ENCODE data around the gene NALCN. TPM values are rescaled to one million over a fixed set of nuclear protein-coding genes. Genes with fewer than 3 reads are reported as not detected.

The NALCN gene
- total RNA-seq, 2 donors from 2014 or later: 1.6 to 4.6 TPM

DNA sequence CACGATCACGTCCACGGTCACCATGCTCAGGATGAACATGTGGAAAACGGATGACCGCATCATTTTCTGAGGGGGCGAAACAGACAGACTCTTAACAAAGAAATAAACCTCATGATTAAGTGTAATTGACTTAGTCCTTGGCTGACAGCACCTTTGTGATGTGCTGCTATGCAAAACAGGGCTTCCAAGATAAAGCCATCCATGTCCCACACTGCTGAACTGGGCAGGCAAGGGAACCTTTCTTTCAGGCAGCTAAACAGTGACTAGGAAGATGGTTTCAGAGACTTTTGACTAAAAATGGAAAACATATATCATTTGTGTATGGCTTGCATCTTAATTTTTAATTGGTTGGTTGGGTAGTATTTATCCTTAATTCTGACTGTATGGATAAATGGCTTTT is 157.8 kb downstream of the NALCN start:
- DNase-seq (no peak), ATAC-seq (no peak)
- Histone ChIP-seq H3K4me1 (no peaks in the 10 kb centered on the region), H3K27ac (no peak overlapping the region), H3K4me3 (no peak overlapping the region), H3K36me3 (replicated peaks in 1 of 2; ENCODE audit: insufficient read depth in 1 of 2, low read depth in 2 of 2) (no peaks in the 10 kb centered on the region), H3K9me3 (no peaks in the 10 kb centered on the region), H3K27me3 (no peaks in the 10 kb centered on the region)
- intact Hi-C loops (cut with DNase I): no loop called here
- no peak for TF ChIP-seq POLR2A (IDR thresholded peaks at IDR 0.05)
- TF ChIP-seq, protein P1, sequence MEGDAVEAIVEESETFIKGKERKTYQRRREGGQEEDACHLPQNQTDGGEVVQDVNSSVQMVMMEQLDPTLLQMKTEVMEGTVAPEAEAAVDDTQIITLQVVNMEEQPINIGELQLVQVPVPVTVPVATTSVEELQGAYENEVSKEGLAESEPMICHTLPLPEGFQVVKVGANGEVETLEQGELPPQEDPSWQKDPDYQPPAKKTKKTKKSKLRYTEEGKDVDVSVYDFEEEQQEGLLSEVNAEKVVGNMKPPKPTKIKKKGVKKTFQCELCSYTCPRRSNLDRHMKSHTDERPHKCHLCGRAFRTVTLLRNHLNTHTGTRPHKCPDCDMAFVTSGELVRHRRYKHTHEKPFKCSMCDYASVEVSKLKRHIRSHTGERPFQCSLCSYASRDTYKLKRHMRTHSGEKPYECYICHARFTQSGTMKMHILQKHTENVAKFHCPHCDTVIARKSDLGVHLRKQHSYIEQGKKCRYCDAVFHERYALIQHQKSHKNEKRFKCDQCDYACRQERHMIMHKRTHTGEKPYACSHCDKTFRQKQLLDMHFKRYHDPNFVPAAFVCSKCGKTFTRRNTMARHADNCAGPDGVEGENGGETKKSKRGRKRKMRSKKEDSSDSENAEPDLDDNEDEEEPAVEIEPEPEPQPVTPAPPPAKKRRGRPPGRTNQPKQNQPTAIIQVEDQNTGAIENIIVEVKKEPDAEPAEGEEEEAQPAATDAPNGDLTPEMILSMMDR (IDR thresholded peaks at IDR 0.05): no peak
- WGBS, 2 donors: 93 to 95% methylated on average over 6 of the region's 6 CpGs

DNA sequence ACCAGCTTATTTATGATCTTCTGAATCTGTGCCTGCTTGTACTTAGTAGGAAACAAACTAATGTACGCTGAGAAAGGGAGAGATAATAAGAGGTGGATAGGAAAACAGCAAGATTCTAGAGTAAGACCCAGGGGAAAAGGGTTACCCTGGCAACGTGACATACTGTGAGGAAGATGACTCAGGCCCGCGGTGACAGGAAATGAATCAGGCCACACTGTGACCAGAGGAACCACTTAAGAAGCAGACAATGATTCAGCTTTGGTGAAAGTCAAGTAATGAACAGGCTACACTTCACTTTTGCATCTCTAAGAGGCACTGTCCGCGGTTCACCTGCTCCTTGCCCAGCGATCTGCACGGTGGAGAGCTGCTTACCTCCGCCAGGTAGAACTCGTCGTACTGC is 158.2 kb downstream of the NALCN start:
- no peaks in the 10 kb centered on the region for H3K36me3 ChIP-seq (replicated peaks in 1 of 2; ENCODE audit: insufficient read depth in 1 of 2, low read depth in 2 of 2)
- H3K4me1 ChIP-seq: no peaks in the 10 kb centered on the region
- WGBS, 2 donors: 80 to 84% methylated on average over 11 of the region's 11 CpGs
- TF ChIP-seq POLR2A (IDR thresholded peaks at IDR 0.05): no peak
- TF ChIP-seq, protein P1 (IDR thresholded peaks at IDR 0.05): no peak
- no peaks in the 10 kb centered on the region for H3K9me3 ChIP-seq
- ATAC-seq (no peak), DNase-seq (no peak)
- no peak overlapping the region for H3K4me3 ChIP-seq
- no peak overlapping the region for H3K27ac ChIP-seq
- H3K27me3 ChIP-seq: no peaks in the 10 kb centered on the region
- intact Hi-C loops (cut with DNase I): no loop called here

GRCh38 chr13:101248739-101249514 is 167.4 kb downstream of the NALCN start:
- no peaks in the 10 kb centered on the region for H3K9me3 ChIP-seq
- no peaks in the 10 kb centered on the region for H3K4me1 ChIP-seq
- H3K27ac ChIP-seq: no peak overlapping the region
- H3K4me3 ChIP-seq: no peak overlapping the region
- WGBS, 2 donors: 58 to 69% methylated on average over 2 of the region's 2 CpGs
- ATAC-seq (no peak), DNase-seq (no peak)
- no peaks in the 10 kb centered on the region for H3K27me3 ChIP-seq
- intact Hi-C loops (cut with DNase I): no loop called here
- no peak for TF ChIP-seq POLR2A (IDR thresholded peaks at IDR 0.05)
- TF ChIP-seq, protein P1 (IDR thresholded peaks at IDR 0.05): no peak
- no peaks in the 10 kb centered on the region for H3K36me3 ChIP-seq (replicated peaks in 1 of 2; ENCODE audit: insufficient read depth in 1 of 2, low read depth in 2 of 2)

GRCh38 chr13:101242720-101243119 is 173.6 kb downstream of the NALCN start:
- H3K36me3 ChIP-seq (replicated peaks in 1 of 2; ENCODE audit: insufficient read depth in 1 of 2, low read depth in 2 of 2): no peaks in the 10 kb centered on the region
- H3K4me3 ChIP-seq: no peak overlapping the region
- TF ChIP-seq, protein P1 (IDR thresholded peaks at IDR 0.05): no peak
- TF ChIP-seq POLR2A (IDR thresholded peaks at IDR 0.05): no peak
- no peak for DNase-seq
- H3K9me3 ChIP-seq: no peaks in the 10 kb centered on the region
- ATAC-seq: no peak
- H3K27ac ChIP-seq: no peak overlapping the region
- intact Hi-C loops (cut with DNase I): no loop called here
- no peaks in the 10 kb centered on the region for H3K27me3 ChIP-seq
- no peaks in the 10 kb centered on the region for H3K4me1 ChIP-seq

- ATAC-seq: no peak
- intact Hi-C loops (cut with DNase I): no loop called here
- no peak for DNase-seq
- Histone ChIP-seq H3K27ac (no peak overlapping the region), H3K4me1 (no peaks in the 10 kb centered on the region), H3K36me3 (replicated peaks in 1 of 2; ENCODE audit: insufficient read depth in 1 of 2, low read depth in 2 of 2) (no peaks in the 10 kb centered on the region), H3K4me3 (no peak overlapping the region), H3K27me3 (no peaks in the 10 kb centered on the region), H3K9me3 (no peaks in the 10 kb centered on the region)
- no peak for TF ChIP-seq POLR2A (IDR thresholded peaks at IDR 0.05)
- TF ChIP-seq, protein P1 (IDR thresholded peaks at IDR 0.05): no peak
Observed at GRCh38 chr13:101238555-101238954, 177.8 kb downstream of the NALCN start.

All from body of pancreas (tissue), 4 donors.